Suprapubic skin (tissue), 4 donors: ENCODE results near the gene PSME1. TPM values are rescaled to one million over a fixed set of nuclear protein-coding genes. Genes with fewer than 3 reads are reported as not detected.

Experiments used
- DNase-seq, 2 donors: peaks; one replicate each; pipeline ENCODE4 v3.0.0-alpha.2; 2019; ENCODE audit warnings: low spot score in 2 of 2
- H3K27ac ChIP-seq: fragments of 200-600 bp; sonication (generic); one replicate; pipeline ENCODE4 v1.5.1; 2019
- H3K27me3 ChIP-seq: fragments of 200-600 bp; sonication (generic); one replicate; pipeline ENCODE4 v1.5.1; 2019
- H3K36me3 ChIP-seq: fragments of 200-600 bp; sonication (generic); one replicate; pipeline ENCODE4 v1.5.1; 2019
- H3K4me1 ChIP-seq: fragments of 200-600 bp; sonication (generic); one replicate; pipeline ENCODE4 v1.5.1; 2019
- H3K4me3 ChIP-seq: fragments of 200-600 bp; sonication (generic); one replicate; pipeline ENCODE4 v1.5.1; 2019; ENCODE audit warnings: mild to moderate bottlenecking
- H3K9me3 ChIP-seq: fragments of 200-600 bp; sonication (generic); one replicate; pipeline ENCODE4 v1.5.1; 2019
- EP300 ChIP-seq: sonication (generic); formaldehyde crosslinking; IDR thresholded peaks from one replicate; pipeline ENCODE4 v1.6.1; 2017; ENCODE audit warnings: antibody characterized with exemption
- POLR2A ChIP-seq, 2 donors: fragments of 450-650 bp; IDR thresholded peaks; one replicate each; pipeline ENCODE4 v1.6.1; 2017; ENCODE audit warnings: antibody characterized with exemption in 2 of 2, mild to moderate bottlenecking in 2 of 2, moderate library complexity in 2 of 2
- POLR2AphosphoS5 ChIP-seq, 3 donors: sonication (generic); formaldehyde crosslinking; IDR thresholded peaks; one replicate each; pipeline ENCODE4 v1.6.1; 2017; ENCODE audit warnings: antibody characterized with exemption in 3 of 3
- WGBS: methylation state at CpG from one replicate; pipeline ENCODE4 v1.1.5; 2018; 5-methylcytosine and 5-hydroxymethylcytosine counted together
- total RNA-seq, 4 donors: library from RNA; depleted of rRNA; stranded (reverse); fragments of >200 nt; gene quantifications; one replicate each; pipeline ENCODE4 v1.1.0, GENCODE V29; 2016
- TF ChIP-seq, protein P1 (sequence below), 2 donors: fragments of 200-600 bp in 1 of 2; fragments of 450-650 bp in 1 of 2; sonication (generic) in 1 of 2; IDR thresholded peaks; one replicate each; pipeline ENCODE4 v1.5.1; 2016 to 2019; ENCODE audit warnings: antibody characterized with exemption in 2 of 2, mild to moderate bottlenecking in 1 of 2, moderate library complexity in 1 of 2

PSME1 gene
- total RNA-seq, 4 donors from 2014 or later = 72.3 to 113 (median 91.1) TPM

DNA sequence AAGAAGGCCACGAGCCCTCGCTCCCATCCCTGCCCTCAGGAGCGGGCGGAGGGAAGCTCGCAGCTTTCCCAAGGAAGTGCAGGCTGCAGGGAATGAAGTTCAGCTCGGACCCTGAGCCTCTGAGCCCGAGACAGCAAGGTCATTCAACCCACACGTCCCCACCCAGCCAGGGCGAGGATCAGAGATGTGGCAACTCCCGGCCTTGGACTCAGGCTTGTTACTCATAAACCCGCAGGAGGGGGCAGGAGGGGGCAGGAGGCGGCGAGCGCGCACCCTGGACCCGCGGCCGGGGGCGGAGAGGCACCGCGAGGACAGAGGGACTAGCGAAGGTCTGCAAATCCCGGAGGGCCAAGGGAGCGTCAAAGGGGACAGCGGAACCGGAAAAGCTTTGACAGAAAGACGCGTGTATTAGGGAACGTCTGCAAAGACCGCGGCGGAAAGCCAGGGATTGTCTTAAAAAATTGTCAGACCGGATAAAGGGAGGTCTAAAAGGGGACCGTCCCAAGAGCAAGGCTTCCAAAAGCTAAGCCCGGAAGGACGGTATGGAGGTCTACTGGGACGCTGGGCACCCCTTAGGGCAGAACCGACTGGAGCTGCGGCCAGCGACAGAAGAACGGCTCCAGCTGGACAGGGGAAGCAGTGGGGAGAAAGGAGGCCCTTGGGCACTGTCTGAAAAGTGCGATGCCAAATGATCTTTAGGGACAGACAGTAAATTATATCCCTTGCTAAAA, 22.0 kb upstream of the PSME1 start:
- 0% methylated on average over 23 of the region's 42 CpGs for WGBS
- peak overlapping the region; percentile 100 for H3K27ac ChIP-seq
- TF ChIP-seq POLR2A (IDR thresholded peaks at IDR 0.05) (no peak), POLR2AphosphoS5 (IDR thresholded peaks at IDR 0.05) (peak in 1 of 3 donors; percentile 32)

DNA sequence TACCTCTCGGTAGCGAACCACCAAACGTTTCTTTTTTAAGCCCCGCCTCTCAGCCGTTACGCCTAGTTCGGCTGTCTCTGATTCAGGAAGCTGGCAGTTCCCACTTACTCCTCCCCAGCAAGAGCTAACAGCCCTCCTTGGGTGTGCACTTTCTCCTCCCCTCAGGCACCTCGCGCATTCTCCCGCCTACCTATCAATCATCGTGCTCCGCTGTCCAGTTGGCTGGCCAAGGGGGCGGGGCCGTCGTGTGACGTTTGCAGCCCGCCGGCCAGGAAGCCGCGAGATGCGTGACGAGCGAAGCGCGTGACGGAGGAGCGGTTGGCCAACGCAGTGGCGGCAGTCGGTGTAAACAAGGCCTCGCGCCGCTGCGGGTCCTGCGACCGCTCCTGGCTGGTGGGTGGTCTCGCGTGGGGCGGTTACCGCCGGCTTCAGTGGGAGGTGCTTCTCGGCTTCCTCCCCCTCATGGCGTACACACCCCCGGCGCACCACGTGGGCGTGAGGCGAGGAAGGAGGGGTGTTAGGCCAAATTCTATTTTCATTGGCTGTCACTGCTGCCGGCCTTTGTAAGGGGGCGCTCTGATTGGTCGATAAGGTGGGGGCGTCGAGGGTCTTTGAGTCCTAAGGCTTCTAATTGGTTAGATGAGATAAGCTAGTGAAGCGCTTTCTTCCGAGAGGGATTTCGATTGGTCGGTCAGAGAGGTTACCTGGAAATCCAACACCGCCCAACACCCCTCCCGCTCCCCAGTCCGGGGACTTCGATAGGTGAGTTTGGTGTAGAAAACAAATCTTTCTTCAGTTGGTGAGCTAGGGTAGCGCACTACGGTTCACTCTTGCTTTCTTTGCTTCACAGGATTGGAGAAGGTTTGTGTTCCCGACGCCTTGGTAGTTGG, 21.2 kb upstream of the PSME1 start, which contains the start of the genes DCAF11 and NRL:
TSS of gene DCAF11 (plus strand) at position 246 of the 890 bp plus-strand sequence. CDS start 818 bp downstream, outside the sequence.
TSS of gene NRL (minus strand) at position 418 of the 890 bp plus-strand sequence. CDS start 32,101 bp downstream, outside the sequence.
- H3K27ac ChIP-seq = peak within 1 kb of the TSS; percentile 100
- no peaks in the 10 kb centered on the region for H3K9me3 ChIP-seq
- H3K4me1 ChIP-seq = peaks cover 27% of the 10 kb centered on the region
- H3K36me3 ChIP-seq = peaks cover 27% of the 10 kb centered on the region
- under 1% methylated on average over 40 of the region's 65 CpGs for WGBS
- peak within 1 kb of the TSS; percentile 70 for H3K4me3 ChIP-seq
- peak; percentile 99 for DNase-seq
- H3K27me3 ChIP-seq = no peaks in the 10 kb centered on the region
- TF ChIP-seq POLR2A (IDR thresholded peaks at IDR 0.05) (peak; percentile 7 to 39), POLR2AphosphoS5 (IDR thresholded peaks at IDR 0.05) (peak; percentile 93 to 99 (median 98)), EP300 (peak; percentile 81)
- TF ChIP-seq, protein P1, sequence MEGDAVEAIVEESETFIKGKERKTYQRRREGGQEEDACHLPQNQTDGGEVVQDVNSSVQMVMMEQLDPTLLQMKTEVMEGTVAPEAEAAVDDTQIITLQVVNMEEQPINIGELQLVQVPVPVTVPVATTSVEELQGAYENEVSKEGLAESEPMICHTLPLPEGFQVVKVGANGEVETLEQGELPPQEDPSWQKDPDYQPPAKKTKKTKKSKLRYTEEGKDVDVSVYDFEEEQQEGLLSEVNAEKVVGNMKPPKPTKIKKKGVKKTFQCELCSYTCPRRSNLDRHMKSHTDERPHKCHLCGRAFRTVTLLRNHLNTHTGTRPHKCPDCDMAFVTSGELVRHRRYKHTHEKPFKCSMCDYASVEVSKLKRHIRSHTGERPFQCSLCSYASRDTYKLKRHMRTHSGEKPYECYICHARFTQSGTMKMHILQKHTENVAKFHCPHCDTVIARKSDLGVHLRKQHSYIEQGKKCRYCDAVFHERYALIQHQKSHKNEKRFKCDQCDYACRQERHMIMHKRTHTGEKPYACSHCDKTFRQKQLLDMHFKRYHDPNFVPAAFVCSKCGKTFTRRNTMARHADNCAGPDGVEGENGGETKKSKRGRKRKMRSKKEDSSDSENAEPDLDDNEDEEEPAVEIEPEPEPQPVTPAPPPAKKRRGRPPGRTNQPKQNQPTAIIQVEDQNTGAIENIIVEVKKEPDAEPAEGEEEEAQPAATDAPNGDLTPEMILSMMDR (IDR thresholded peaks at IDR 0.05) = no peak

More for the DNA sequence above, 22.0 kb upstream of the PSME1 start:
- no peaks in the 10 kb centered on the region for H3K9me3 ChIP-seq
- no peaks in the 10 kb centered on the region for H3K27me3 ChIP-seq
- peaks cover 30% of the 10 kb centered on the region for H3K4me1 ChIP-seq
- DNase-seq = peak; percentile 94
- H3K36me3 ChIP-seq = peaks cover 19% of the 10 kb centered on the region
- H3K4me3 ChIP-seq = peak overlapping the region; percentile 70

DNA sequence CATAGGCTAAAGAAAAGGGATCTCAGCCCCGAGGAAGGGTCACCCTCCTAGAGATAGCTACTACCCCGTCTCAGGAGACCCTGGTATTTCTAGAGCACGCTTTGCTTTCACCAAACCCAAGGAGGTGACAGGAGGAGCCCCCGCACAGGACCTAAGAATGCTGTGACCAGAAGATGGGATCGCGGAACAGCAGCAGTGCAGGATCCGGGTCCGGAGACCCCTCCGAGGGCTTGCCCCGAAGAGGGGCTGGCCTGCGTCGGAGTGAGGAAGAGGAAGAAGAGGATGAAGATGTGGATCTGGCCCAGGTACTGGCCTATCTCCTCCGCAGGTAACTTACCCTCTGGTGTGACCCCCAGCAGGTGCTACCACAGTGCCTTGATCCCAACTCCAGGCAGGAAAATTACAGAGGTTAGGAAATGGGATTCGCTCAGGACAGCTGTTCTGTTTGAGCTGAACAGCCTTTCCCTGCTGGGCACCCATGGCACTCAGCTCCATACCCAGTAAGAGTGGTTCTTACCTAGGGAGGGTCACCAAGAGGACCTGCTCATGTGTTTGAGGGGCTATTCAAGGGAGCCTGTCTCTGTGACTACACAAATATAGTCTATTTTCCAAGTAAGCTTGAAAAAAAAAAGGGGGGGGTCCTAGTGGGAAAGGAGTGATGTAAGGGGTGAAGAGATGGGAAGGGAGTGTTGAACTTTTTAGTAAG, 20.4 kb upstream of the PSME1 start:
- 4% methylated on average over 14 of the region's 14 CpGs for WGBS
- TF ChIP-seq, protein P1 (IDR thresholded peaks at IDR 0.05) = no peak
- no peak for TF ChIP-seq POLR2AphosphoS5 (IDR thresholded peaks at IDR 0.05)
- no peak for TF ChIP-seq POLR2A (IDR thresholded peaks at IDR 0.05)
- TF ChIP-seq EP300 = no peak
- peaks cover 35% of the 10 kb centered on the region for H3K36me3 ChIP-seq
- peak overlapping the region; percentile 100 for H3K27ac ChIP-seq
- no peak for DNase-seq
- H3K9me3 ChIP-seq = no peaks in the 10 kb centered on the region
- peak overlapping the region; percentile 70 for H3K4me3 ChIP-seq
- peaks cover 27% of the 10 kb centered on the region for H3K4me1 ChIP-seq
- H3K27me3 ChIP-seq = no peaks in the 10 kb centered on the region

DNA sequence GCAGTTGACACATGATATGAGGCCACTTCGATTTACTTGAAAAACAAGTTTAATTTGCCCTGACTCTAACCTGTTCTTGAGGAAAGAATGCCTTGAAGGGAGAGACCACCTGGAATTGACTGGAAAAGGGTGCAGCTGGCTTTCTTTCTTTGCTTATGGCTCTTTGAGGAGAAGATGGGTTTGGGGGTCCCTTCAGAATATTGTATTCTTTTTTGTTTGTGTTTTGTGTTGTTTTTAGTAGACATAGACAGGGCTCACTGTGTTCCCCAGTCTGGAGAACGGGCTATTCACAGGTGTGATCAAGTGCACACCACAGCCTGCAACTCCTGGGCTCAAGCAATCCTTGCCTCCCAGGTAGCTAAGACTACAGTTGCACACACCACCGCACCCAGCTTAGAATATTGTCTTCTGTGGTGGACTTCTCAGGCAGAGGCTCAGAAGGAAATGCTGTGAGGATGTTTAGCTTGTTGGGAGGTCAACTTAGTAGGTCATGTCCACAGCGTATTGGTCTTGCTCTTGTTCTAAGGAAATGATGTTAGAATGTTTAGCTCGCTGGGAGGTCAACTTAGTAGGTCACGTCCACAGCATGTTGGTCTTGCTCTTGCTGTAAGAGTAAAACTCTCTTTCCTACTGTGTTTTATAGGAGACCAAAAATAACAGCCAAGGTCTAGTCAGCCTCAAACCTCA, 19.7 kb upstream of the PSME1 start:
- WGBS = 81% methylated on average over 6 of the region's 6 CpGs
- Histone ChIP-seq H3K27ac (no peak overlapping the region), H3K4me3 (peak overlapping the region; percentile 70)

More for the DNA sequence above, 19.7 kb upstream of the PSME1 start:
- H3K9me3 ChIP-seq = no peaks in the 10 kb centered on the region
- H3K4me1 ChIP-seq = peaks cover 27% of the 10 kb centered on the region
- DNase-seq = no peak
- TF ChIP-seq POLR2AphosphoS5 (IDR thresholded peaks at IDR 0.05) = no peak
- TF ChIP-seq EP300 = no peak
- TF ChIP-seq, protein P1 (IDR thresholded peaks at IDR 0.05) = no peak
- TF ChIP-seq POLR2A (IDR thresholded peaks at IDR 0.05) = no peak
- no peaks in the 10 kb centered on the region for H3K27me3 ChIP-seq
- peaks cover 42% of the 10 kb centered on the region for H3K36me3 ChIP-seq
